ENCODE results near the gene RBMS3.

The RBMS3 gene

GRCh38 chr3:29922992-29923746 lies 642.3 kb downstream of the RBMS3 start:
- DNase-seq = no peak

DNA sequence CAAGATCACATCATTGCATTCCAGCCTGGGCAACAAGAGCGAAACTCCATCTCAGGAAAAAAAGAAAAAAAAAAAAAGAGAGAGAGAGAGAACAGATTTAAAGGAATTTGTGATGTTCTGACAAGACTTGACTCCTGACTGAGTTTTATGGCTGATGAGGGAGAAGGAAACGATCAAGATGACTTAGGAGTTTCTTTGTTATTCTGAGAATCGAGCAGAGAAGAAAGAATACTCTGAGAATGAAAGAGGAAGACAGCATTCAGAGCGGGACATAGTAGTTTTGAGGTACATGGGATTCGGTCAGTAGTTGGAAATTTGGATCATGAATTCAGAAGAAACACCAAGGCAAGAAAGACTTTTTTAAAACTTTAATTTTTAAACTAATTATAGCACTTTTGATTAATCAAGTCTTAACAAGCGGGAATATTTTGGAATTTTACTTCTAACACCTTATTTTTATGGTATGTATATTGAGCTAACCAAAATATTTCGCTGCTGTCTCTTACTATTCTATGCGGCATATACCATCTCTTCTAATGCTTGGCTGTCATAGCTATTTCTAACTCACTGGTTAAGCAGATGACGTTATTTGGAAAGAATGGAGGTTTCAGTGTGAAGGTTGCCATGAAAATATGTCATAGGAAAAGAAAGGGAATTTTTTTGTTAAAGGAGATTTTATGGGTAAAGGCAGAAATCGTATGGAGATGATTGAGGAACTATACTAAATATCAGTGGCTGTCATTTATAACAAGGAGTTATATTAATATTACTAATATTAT lies 644.1 kb downstream of the RBMS3 start:
- no peak for DNase-seq

DNA sequence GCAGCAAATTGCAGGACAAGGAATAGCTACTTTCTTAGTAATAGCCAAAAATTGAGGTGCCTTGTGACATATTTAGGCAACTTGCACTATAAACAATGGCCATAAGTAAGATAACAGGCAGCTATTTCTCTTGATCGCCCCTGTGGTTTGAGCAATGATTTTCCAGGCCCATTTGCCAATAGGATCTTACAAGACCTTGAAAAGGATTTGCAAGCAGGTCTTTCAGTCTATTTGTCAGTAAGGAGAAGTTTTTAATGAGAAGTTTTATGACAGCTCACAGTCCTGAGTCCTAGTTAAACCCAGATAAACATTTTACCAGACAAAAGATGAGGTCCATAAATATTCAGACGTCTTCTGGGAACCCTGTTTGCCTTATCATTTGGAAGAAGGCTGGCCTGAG lies 645.5 kb downstream of the RBMS3 start:
- no peak for DNase-seq

DNA sequence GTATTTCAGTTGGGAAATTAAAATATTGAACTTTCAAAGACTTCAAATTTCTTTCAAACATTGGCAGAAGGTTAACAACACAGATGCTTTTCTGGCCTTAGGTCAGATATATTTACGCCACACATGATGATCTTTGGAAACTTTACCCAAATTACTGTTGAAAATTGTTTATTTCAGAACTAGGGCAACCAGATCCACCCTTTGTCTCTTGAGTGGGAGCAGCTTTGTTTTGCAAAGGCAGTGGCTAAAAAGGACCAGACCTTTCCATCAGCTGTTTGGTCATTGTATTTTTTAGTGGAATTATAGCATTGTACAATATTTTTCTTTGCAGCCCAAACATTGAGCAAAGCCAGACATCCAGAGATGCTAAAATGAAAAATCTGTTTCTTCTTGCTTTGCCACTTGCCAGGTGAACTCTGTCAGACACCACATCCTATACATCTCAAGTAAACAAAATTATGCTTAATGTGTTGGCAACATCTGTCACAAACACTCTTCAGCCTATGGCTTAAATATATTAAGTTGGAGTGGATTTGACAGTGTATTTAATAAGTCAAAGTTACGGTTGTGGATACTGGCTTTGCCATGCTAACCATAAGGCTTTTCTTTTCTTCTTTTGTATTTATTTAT lies 651.9 kb downstream of the RBMS3 start:
- DNase-seq = no peak

DNA sequence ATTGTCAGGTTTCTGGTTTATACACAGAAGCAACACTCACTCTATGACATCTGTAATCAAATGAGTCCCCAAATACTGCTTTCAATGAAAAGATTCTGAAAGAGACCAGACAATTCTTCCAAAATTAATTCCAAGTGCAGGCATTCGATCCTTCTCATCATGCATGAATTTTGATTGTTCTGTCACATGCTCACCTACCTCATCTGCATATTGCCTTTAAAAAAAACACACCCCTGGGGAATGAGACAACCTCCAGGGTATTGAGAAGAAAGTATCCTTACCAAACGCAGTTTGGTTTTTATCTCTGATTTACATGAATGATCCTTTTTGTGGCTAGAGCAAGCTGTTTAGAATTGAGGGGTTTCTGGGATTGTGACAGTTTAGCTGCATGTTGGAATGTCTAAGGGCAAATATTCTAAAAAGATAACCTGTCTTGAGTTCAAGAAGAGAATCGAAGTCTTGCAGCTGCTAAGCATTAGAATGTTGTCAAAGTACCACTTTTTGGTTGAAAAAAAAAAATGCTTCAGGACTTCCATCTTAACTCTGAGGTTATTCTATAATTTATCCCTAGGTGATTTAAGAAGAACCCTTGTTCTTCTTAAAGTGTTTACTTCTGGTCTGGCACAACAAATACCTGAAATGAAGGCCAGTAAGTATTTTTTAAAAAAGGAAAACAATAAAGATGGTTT lies 653.1 kb downstream of the RBMS3 start:
- DNase-seq = no peak

GRCh38 chr3:29934751-29935150 lies 653.9 kb downstream of the RBMS3 start:
- DNase-seq = no peak

- DNase-seq = no peak
Observed at GRCh38 chr3:29936054-29936453, 655.2 kb downstream of the RBMS3 start.

- DNase-seq = no peak
Observed at GRCh38 chr3:29936766-29937165, 655.9 kb downstream of the RBMS3 start.

DNA sequence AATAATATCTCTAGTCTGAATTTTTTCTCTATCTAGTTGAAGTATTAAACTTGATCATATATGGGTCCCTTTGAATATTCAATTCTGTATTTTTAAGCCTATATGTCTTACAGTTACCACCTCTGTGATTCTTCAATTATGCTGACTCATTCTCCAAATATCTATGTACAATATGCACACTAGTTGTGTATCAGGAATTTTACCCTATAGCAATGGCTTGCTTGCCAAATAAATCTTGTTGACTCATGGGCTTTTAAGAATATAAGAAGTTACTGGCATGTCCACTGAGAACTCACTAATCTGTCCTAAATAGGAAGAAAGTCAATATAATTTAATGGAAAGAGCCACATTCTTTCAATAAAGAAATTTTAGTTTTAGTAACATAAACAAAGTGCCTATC lies 656.3 kb downstream of the RBMS3 start:
- DNase-seq = no peak

- DNase-seq = no peak
Observed at GRCh38 chr3:29940759-29941323, 660.0 kb downstream of the RBMS3 start.

- no peak for DNase-seq
Observed at GRCh38 chr3:29942297-29942696, 661.4 kb downstream of the RBMS3 start.

DNA sequence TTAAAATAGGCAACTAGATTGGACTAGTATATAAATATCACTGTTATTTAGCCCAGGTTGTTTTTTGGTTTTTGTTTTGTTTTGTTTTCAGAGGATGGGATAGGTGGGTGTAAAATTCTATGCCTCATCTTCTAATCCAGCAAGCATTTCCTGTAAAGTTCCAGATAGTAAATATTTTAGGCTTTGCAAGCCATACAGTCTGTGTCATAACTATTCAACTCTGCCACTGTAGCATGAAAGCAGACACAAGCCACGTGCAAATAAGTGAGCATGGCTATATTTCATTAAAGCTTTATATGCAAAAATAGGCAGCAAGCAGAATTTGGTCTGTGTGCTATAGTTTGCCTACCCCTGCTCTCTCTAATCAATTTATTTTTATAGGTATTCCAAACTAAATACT lies 668.3 kb downstream of the RBMS3 start:
- no peak for DNase-seq

GRCh38 chr3:29949940-29950616 lies 669.2 kb downstream of the RBMS3 start:
- DNase-seq = no peak

DNA sequence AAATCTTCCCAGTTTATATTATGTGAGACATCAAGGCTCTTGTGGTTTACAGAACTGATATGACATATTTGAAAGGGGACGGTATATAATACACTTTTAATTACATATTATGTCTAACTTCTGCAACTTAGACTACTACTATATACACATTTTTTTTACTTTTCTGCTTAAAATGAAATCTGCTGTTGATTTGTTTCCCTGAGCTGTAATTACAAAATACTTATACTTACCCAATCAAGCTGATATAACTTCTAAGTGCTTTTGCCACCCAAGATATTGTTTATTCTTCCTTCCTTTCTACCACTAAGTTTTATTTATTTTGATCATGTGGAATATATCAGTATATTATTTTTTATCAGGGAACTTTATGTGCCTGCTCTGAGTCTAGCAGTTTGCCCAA lies 671.6 kb downstream of the RBMS3 start:
- DNase-seq = no peak

DNA sequence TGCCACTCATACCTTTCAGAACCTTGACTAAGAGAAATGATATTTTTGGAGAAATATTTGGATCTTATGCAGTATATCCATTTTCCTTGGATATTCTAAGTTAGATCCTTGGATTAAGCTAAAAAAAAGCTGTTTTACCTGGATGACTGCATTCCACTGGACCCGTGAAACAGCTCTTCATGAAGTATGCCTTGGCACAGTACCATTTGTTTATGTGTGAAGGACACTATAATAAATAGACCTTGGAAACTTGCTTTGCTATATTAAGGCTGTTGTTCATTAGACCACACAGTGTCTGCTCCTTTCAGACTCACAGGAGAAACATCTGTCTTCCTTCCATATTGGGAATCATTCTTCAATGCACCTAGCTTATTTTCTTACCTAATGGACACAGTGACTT lies 674.5 kb downstream of the RBMS3 start:
- no peak for DNase-seq

DNA sequence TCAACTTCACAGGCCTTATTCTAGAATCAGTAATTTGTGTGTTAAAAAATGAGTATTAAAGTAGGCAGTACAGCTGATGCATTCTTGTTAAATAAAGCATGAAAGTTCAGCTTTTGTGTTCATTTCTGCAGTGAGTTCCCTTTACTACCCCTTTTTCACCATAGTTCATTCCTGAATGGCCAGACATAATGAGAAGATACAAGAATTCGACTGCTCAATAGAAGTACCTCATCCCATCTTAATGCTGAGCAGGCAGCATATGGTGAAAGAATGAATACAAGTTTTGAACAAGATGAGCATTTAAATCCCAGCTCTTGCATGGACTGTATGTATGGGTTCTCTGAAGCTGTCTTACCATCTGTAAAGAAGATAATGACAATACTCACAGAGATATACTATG lies 677.9 kb downstream of the RBMS3 start:
- DNase-seq = no peak

DNA sequence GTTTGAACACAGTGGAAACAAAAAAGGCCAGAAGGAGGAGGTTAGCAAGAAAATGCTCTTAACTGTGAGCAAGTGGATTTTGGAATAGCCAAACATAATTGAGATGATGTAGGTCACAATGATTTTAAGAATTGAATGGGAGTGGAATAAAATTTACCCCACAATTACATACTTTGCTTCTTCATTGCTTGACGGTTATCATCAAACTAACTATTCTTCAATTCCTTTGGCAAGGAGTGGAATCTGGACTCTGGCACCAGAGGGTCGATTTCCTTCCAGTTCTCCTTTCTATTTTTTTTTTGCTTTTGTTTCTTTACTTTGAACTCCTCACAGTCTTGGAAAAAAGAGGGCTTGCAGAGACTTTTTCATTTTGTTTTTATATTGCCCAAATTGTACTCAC lies 691.0 kb downstream of the RBMS3 start:
- no peak for DNase-seq

DNA sequence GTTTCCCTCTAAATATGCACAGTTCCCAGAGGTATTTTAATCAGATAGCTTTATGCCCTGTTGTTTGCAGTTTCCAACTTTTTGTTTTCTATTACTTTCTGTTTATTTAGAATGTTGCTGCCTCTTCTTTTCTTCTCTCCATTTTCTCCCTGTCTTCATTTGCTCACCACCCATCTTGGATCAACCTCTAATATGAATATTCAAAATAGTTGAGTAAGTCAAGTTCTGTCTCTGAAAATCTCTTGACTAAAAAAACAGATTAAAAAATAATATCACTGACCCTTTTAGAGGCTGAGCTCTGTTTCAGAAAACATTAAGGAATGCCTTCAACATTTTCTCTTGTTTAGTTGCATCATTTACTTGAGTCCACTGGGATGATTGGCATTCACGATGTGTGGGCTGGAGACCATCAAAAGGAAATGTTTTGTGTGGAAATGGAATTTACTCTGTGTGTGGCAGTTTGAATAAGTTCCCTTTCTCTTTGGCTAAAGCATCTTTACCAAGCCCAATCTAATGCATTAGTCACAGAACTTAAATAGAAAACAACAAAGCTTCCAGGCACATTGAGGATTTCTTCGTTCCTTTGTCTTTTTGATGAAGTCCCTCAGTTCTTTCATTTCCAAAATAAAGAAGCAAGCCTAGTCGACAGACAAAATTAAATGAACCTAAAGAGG lies 691.6 kb downstream of the RBMS3 start:
- DNase-seq = no peak

DNA sequence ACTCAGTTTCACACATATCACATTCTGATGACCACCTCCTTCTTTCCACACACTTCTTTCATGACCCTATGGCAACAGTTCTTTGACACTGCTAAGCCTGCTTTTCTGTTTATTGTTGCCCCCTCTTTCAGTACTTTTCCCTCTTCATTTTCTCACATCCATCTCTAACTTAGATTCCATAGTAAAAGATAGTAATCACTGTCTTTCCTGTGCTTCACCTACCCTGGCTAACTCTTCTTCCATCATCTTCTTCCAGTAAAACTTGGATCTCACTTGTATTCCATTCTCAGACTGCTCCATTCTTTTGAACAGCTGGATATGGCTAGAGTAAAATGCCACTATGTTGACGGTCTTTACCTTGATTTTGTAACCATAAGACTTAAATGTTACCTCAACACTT lies 692.9 kb downstream of the RBMS3 start:
- DNase-seq = no peak

DNA sequence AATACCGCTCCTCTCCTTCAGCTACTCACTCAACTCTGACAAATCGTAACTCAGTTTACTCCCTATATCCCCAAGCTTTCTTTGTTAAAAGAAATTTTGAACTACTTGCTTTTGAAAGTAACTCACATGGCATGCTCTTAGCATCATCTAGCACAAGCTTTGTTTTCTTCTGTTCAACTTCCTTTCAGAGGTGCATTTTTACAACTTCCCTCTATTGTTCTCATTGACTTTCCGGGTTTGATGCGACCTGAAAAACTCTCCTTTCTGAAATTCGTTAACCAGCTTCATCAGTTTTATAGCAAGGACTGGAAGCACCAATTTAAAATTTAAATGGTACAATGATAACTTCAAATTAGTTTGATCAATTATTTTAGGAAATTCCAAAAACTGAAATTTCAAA lies 696.0 kb downstream of the RBMS3 start:
- DNase-seq = no peak

DNA sequence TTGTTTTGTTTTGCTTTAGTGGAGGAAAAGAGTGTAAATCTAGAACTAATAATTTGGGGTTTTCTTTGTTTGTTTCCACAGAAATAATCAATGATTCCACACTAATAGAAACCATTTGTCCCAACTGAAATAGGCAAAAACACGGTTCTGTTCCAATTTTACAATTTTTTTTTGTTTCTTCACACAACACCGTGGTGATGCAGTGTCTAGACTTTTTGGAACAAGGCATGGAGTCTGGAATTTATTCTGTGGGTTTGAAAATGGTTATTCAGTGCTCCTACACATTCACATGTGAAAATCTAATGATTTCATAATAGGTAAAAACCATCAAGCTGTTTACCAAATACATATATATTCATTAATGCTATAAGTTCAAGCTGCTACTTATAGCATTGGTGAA lies 696.5 kb downstream of the RBMS3 start:
- DNase-seq = no peak

- no peak for DNase-seq
Observed at GRCh38 chr3:29978036-29978435, 697.2 kb downstream of the RBMS3 start.

Measured in CD4-positive, alpha-beta T cell treated with Interleukin-4 for 1 hour (primary cell).